GM21825 (cell line): ENCODE results near the gene DNAJC6.
A peak's percentile ranks its signal among the peaks of the same experiment; 100 is the strongest.

ENCODE experiments used
- ATAC-seq: cut with Tn5 transposase; IDR thresholded peaks from one replicate; pipeline ENCODE4 v1.9.1; 2021; ENCODE audit warnings: mild to moderate bottlenecking, moderate library complexity; ENCODE audit not compliant: unreplicated experiment

The DNAJC6 gene

DNA sequence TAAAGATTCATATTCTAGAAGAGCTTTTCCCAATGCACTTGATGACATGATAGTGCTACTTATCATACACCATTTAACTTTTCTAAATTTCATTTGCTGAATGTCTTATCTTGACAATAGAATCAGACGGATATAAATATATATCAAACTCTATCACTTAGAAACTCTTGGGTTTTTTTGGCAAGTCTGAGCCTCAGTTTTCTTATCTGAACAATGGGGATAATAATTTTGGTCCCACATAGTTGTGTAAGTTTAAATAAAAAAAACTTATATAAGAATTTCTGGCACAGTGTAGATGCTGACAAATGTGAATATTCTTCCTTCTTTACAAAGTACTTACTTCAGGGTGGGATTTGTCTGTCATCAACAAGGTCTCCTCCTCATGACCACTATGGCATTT, 89.7 kb downstream of the DNAJC6 start:
- ATAC-seq, result no peak

DNA sequence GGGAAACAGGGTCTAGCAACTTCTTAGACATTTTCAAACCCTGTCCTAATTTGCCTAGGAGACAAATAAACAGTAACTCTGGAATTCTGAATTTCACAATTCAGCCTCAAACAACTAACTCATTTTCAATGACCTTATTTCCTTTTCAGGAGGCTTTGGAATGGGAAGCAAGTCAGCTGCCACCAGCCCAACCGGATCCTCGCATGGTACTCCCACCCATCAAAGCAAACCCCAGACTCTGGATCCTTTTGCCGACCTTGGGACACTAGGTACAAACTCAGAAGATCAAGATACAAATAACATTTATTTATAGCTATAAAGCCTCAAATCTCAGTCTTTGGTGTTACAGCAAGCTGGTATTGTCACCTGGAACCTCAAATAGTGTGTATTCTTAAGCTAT, 92.3 kb downstream of the DNAJC6 start:
- no peak for ATAC-seq

- no peak for ATAC-seq
Measured at GRCh38 chr1:65404941-65405340, 95.6 kb downstream of the DNAJC6 start.

DNA sequence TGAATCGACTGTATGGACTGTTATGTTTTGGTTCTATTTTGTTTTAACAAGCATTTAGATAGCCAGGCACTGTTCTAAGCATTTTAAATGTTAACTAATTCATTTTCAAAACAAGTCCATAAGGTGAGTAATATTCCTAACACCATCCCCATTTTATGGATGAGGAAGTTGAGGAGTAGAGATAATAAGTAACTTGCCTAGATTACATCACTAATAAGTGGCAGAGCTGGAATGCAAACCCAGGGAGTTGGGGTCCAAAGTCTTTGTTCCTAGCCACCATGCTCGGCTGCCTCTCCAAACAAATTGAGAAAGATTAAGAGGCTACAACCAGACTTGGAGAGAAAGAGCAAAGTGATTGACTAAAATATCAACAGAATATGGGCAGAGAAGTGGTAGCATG, 98.5 kb downstream of the DNAJC6 start:
- no peak for ATAC-seq

DNA sequence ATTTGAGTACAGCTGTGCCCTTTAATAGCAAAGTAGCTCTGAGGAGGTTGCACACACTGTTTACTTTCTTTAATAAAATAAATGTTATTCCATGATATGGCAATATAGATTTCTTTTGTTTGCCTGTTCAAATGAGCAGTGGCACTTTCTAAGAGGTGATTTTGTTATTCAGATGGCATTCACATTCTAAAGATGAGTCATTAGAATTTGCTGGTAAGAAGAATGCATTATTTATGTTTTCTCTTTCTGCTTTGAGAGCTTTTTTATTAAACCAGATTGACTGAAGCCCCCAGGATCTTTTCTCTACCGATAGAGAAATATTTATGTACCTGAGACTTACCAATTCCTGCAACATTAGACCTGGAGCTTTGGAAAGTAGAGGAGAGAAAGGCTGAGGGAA, 100.0 kb downstream of the DNAJC6 start:
- ATAC-seq, result no peak

- no peak for ATAC-seq
Measured at GRCh38 chr1:65409816-65410326, 100.5 kb downstream of the DNAJC6 start.

DNA sequence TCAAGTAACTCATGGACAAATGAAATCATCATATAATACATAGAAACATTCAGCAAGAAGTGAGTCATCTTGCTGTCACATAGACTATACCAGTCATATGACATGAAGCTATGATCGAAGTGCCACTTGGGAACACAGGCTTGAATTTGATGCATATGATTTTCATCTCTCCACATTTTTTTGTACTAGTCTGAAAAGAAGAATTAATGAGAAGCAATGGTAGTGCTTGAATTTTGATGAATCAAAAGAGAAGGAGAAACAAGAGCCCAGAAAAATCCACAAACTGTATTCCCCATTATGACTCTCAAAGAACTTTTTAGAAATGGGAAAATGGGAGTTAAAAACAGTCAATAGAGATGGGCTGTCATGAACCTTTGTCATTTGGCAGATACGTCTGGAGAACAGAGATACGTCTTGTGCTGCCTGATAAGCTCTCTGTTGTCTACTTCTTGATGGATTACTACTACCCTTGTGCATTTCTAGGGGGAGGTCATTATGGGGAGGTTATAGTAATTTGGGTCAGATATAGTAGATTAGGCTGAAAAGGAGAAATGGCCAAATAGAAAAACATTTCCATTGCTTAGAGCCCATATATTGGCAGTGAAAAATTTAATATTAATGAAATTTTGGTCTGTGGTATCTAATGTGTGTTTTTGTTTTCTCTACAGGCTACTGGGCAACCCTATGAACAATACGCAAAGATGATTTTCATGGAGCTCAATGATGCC, 103.1 kb downstream of the DNAJC6 start:
- ATAC-seq, result no peak

- no peak for ATAC-seq
Measured at GRCh38 chr1:65412984-65413375, 103.6 kb downstream of the DNAJC6 start.

DNA sequence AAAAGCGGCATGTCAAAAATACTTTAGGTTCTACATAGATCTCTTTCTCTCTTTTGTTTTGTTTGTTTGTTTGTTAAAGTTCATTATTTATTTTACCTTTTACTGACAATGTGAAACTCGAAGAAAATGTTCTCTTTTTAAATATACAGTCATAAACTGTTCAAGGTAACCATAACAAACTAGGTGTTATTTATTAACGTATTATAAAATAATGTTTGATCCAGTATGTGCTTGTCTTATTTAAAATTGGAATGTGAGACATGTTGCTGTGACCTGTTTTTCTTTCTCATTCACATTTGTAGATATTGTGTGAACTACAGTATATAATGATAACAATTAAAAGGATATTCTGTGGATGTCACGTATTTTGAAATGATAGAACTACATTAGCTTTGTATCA, 105.2 kb downstream of the DNAJC6 start:
- no peak for ATAC-seq

- ATAC-seq, result no peak
Measured at GRCh38 chr1:65416767-65417166, 107.4 kb downstream of the DNAJC6 start.

GRCh38 chr1:65417729-65418128, 108.4 kb downstream of the DNAJC6 start:
- no peak for ATAC-seq

GRCh38 chr1:65418522-65419185, 109.3 kb downstream of the DNAJC6 start:
- ATAC-seq, result no peak

DNA sequence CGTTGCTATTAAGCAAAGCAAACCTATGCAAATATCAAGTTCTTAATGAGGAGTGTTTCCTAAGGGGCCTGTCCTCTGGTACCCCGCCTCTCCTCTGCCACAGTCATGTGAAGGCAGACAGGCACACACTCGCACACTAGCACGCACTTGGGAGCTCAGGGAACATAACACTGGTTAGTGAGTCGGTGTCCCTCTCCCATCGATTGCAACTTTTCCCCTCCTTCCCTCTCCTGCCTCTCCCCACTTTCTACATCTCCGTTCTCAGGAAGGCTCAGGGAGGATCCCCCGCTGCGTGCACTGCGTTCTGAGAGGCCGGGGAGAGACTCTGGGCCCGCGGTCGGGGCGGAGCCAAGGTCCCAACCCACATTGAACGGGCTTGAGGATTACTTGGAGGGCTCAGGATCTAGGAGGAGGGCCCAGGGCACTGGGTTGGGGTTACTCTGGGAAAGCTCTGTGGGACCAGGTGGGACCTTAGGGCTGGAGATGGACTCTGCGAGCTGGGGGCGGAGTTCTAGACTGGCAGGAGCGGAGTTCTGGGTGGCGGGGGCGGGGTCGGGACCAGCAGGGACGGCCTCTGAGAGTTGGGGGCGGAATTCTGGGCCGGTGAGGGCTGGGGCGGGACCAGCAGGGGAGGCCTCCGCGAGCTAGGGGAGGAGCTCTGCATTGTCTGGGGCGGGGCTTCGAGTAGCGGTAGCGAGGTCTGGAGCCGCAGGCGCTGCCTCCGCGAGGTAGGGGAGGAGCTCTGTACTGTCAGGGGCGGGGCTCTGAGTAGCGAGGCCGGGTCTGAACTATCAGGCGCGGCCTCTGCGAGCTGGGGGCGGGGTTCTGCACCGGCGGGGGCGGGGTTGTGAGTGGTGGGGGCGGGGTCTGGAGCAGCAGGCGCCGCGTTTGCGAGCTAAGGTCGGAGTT, 110.6 kb downstream of the DNAJC6 start:
- ATAC-seq, result peak; percentile 93

DNA sequence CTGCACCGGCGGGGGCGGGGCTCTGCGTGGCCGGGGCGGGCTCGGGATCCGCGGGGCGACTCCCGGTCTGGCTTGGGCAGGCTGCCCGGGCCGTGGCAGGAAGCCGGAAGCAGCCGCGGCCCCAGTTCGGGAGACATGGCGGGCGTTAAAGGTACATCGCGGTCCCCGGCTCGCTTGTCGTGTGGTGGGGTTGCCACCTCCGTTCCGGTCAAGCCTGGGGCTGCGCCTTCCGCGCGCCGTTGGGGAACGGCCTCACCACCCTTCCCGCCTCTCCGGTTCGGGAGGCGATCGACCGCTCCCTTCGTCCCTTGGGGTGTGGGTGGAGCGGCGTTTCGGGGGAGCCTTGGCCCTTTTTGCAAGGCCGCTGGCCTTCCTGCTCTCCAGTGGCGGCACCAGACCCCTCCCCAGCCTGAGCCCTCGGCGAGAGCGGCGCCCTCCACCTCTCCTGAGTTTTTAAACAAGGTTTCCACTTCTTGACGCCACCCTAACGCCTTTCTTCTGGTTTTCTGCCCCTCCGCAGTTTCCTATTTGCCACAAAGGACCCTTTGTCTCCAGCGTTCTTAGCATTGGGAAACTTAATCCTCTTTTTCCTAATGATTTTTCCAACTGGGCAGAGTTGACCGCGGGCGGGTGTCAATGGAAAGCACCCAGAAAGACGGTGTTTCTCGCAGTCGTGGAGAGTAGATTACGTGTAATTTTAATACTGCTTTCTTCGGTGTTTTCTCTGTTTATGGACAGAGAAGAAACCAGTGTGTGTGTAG, 111.4 kb downstream of the DNAJC6 start, which contains the start of the genes LEPR and LEPROT:
LEPR (plus strand) TSS at position 79 of the 761 bp plus-strand sequence. CDS start 144,898 bp downstream, outside the sequence.
LEPROT (plus strand) TSS at position 79 of the 761 bp plus-strand sequence; CDS start at position 136, 57 bp downstream.
- ATAC-seq, result peak; percentile 58

DNA sequence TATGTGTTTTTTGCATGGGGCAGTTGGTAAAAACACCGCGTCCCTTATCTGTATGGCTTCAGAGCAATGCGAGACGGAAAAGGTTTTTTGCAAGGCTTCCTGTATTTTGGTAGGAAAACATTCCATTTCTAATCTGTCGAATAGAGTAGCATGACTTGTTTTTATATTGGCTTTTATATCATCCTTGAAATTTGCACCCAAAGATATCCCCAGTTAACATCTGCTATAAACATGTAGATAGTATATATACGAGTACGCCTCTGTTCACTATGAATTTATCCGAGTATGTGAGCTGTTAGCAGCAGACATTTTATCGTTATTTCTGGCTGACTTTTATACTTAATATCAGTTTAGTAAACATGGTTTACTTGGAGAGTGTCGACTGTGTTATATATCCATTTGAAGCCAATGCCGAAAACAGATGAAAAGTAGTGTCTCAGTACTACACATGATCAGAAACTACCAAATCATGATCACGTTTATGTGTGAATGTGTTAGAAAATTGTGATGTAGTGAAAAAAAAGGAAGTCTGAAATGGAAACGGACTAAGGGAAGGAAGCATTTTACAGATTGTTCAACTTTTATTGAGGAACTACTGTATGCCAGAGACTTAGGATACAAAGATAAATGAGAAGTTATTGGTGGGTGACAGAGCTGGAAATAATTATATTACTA, 112.1 kb downstream of the DNAJC6 start:
- ATAC-seq, result no peak

GRCh38 chr1:65422241-65423203, 113.2 kb downstream of the DNAJC6 start:
- ATAC-seq, result no peak

DNA sequence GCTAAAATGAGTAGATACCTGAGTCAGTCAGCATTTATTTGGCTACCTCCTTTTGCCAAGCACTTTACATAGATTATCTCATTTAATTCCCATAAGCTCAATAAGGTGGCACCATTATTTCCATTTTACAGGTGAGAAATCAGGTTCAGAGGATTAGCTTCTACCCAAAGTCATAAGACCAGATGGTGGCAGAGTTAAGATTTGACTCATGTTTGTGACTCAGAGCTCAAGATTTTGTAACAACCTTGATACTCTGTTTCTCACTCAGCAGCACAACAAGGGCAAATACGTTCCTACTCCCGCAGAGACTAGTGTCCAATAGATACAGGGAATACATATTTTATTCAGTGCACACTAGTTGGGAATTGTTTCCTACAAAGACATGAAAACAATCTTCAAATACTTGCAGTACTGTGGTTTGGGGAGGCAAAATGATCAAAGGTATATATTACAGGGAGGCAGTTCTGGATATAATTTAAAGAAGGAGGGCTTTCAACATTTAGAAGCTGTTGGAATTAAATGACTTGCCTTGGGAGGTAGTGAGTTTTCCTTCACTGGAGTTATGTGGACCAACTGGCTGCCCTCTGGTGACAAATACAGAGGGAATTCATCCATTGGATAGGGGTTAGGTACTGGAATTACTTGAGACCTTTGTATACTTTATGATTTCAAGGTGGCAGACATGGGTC, 114.7 kb downstream of the DNAJC6 start:
- ATAC-seq, result no peak

DNA sequence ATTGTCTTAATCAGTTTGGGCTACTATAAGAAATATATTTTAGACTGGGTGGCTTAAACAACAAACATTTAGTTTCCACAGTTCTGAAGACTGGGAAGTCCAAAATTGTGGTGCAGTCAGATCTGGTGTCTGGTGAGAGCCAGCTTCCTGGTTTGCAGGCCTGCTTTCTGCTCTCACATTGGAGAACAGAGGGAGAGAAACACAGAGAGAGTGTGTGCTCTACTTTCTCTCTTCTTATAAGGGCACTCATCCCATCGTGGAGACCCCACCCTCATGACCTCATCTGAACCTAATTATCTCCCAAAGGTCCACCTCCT, 115.2 kb downstream of the DNAJC6 start:
- no peak for ATAC-seq
